Fibroblast of skin of right biceps (primary cell): ENCODE measurements around the gene ELL.
A peak's percentile ranks its signal among the peaks of the same experiment; 100 is the strongest.

ENCODE experiments used
- DNase-seq: peaks from one replicate; pipeline ENCODE4 v3.0.0-alpha.2; 2013

ELL gene

GRCh38 chr19:18503971-18504885 is 17.6 kb downstream of the ELL start:
- no peak for DNase-seq

- DNase-seq = no peak
These were observed 18.4 kb downstream of the ELL start for GRCh38 chr19:18503337-18503970.

GRCh38 chr19:18502638-18503294 is 19.1 kb downstream of the ELL start:
- DNase-seq = no peak

- no peak for DNase-seq
These were observed 19.6 kb downstream of the ELL start for GRCh38 chr19:18502246-18502637.

- no peak for DNase-seq
These were observed 20.0 kb downstream of the ELL start for GRCh38 chr19:18501832-18502231.

- DNase-seq = no peak
These were observed 20.5 kb downstream of the ELL start for GRCh38 chr19:18501351-18501750.

- no peak for DNase-seq
These were observed 21.1 kb downstream of the ELL start for GRCh38 chr19:18500799-18501198.

GRCh38 chr19:18500376-18500775 is 21.5 kb downstream of the ELL start:
- no peak for DNase-seq

- DNase-seq = no peak
These were observed 22.7 kb downstream of the ELL start for GRCh38 chr19:18499055-18499775.

GRCh38 chr19:18496980-18497256 is 25.0 kb downstream of the ELL start:
- DNase-seq = no peak

- DNase-seq = peak; percentile 68
These were observed 25.5 kb downstream of the ELL start for GRCh38 chr19:18496167-18496979.

GRCh38 chr19:18495204-18495911 is 26.5 kb downstream of the ELL start:
- DNase-seq = no peak

- peak; percentile 32 for DNase-seq
These were observed 27.6 kb downstream of the ELL start for GRCh38 chr19:18494267-18494607.

- no peak for DNase-seq
These were observed 28.2 kb downstream of the ELL start for GRCh38 chr19:18493440-18494266.

GRCh38 chr19:18491995-18492953 is 29.6 kb downstream of the ELL start:
- no peak for DNase-seq

GRCh38 chr19:18490728-18491127 is 31.1 kb downstream of the ELL start:
- DNase-seq = no peak

- DNase-seq = no peak
These were observed 32.2 kb downstream of the ELL start for GRCh38 chr19:18489627-18490184.

- no peak for DNase-seq
These were observed 32.8 kb downstream of the ELL start for GRCh38 chr19:18488838-18489626.

GRCh38 chr19:18488403-18488723 is 33.5 kb downstream of the ELL start:
- no peak for DNase-seq
